IPS DF 6.9 (cell line): ENCODE results near the gene BRINP3.

Experiments used
- DNase-seq: peaks from one replicate; pipeline ENCODE4 v3.0.0-alpha.2; 2013; ENCODE audit warnings: low read depth, low spot score
- H3K27ac ChIP-seq: one replicate; pipeline ENCODE4 v1.5.1; 2013; ENCODE audit warnings: low read length, control low read depth
- H3K27me3 ChIP-seq: 2 replicates; pipeline ENCODE4 v1.6.1; 2013; ENCODE audit warnings: mild to moderate bottlenecking, low read length; ENCODE audit not compliant: control insufficient read depth, insufficient read depth
- H3K36me3 ChIP-seq: 2 replicates; pipeline ENCODE4 v1.6.1; 2013; ENCODE audit warnings: low read length; ENCODE audit not compliant: control insufficient read depth, insufficient read depth
- H3K4me1 ChIP-seq: 2 replicates; pipeline ENCODE4 v1.6.1; 2013; ENCODE audit warnings: low read length; ENCODE audit not compliant: control insufficient read depth, insufficient read depth
- H3K4me3 ChIP-seq: 2 replicates; pipeline ENCODE4 v1.5.1; 2013; ENCODE audit warnings: mild to moderate bottlenecking, low read length
- H3K9me3 ChIP-seq: 2 replicates; pipeline ENCODE4 v1.6.1; 2013; ENCODE audit warnings: low read length, inconsistent platforms; ENCODE audit not compliant: control insufficient read depth, insufficient read depth
- WGBS: extraction: QIAGEN DNeasy Blood & Tissue Kit; methylation state at CpG from one replicate; pipeline ENCODE4 v1.1.7; 2013; ENCODE audit warnings: mixed read lengths, missing lambda C conversion rate; ENCODE audit not compliant: insufficient read length, insufficient coverage; 5-methylcytosine and 5-hydroxymethylcytosine counted together

The BRINP3 gene

DNA sequence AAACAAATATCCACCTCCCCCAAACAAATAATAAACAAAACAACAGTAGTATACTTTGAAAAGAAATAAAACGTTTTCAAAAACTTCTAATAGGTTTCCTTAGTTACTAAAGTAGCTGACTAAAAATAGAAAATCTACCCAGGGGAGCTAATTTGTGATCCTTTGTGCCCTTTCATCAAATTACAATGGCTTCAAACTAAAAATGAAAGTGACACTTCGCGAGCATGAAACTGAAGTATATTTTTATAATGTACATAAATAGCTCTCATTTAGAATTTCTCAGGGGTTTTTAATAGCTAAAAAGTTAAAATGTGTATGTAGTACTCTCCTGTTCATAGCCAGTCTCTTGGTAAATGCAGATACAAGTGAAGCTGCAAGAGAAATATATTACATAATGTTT, 78.4 kb downstream of the BRINP3 start:
- DNase-seq = no peak
- Histone ChIP-seq H3K9me3 (no peaks in the 10 kb centered on the region), H3K27ac (no peak overlapping the region), H3K27me3 (no peaks in the 10 kb centered on the region), H3K36me3 (no peaks in the 10 kb centered on the region), H3K4me3 (no peak overlapping the region), H3K4me1 (no peaks in the 10 kb centered on the region)
- 100% methylated on average over 1 of the region's 3 CpGs for WGBS

DNA sequence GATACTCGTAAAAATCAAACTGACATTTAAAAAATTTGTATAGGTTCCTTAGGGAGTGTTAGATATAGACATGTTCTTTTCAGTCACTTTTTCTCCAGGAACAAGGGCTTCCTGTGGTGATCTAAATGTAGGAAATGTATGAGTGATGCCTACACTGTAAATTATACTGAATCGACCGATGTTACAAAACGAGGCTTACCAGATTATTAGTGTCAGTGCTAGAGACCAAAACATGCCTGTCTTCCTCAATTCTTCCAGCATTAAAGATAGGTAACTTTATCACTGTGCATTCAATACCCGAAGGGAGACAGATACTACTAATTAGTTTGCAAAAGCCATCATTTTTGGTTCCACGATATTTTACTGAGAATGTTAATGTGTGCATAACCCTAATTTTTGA, 86.1 kb downstream of the BRINP3 start:
- 100% methylated on average over 1 of the region's 6 CpGs for WGBS
- Histone ChIP-seq H3K4me1 (no peaks in the 10 kb centered on the region), H3K27ac (no peak overlapping the region), H3K4me3 (no peak overlapping the region), H3K36me3 (no peaks in the 10 kb centered on the region), H3K27me3 (no peaks in the 10 kb centered on the region), H3K9me3 (no peaks in the 10 kb centered on the region)
- no peak for DNase-seq

- Histone ChIP-seq H3K27ac (no peak overlapping the region), H3K4me1 (no peaks in the 10 kb centered on the region), H3K4me3 (no peak overlapping the region), H3K36me3 (no peaks in the 10 kb centered on the region), H3K9me3 (no peaks in the 10 kb centered on the region), H3K27me3 (no peaks in the 10 kb centered on the region)
- DNase-seq = no peak
- WGBS = no CpG with 5 or more reads among the region's 2 CpGs
Measured at GRCh38 chr1:190377991-190378390, 99.7 kb downstream of the BRINP3 start.

DNA sequence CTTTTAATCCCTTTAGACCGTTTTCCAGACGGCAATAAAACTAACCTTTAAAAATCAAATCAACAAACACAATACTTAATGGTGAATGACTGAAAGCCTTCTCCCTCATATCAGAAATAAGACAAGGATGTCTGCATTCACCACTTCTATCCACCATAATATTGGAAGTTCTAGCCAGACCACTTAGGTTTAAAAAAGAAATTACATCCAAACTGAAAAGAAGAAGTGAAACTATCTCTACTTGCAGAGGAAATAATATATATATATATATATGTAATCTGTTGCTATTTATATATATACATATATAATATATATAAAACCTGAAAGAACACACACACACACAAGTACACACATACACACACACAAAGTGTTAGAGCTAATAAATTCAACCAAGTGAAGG, 100.4 kb downstream of the BRINP3 start:
- H3K27ac ChIP-seq = no peak overlapping the region
- WGBS = 100% methylated on average over 2 of the region's 2 CpGs
- no peak overlapping the region for H3K4me3 ChIP-seq

DNA sequence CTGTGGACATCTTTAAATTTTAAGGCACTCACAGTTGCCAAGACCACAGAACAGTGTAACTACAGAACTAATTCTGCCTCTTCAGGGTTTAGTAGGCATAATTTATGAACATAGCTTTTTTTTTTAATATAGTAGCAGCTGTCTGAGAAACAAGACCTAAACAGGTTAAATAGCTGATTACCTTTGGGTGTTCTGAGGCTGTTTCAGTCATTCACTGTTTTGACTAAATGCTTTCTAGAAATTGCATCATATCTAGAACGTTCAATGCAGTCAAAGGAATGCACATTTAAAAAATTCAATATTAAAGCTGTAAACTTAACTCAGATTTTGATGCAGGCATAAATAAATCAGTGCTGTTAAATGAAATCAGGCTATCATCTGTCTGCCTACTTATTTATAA, 101.6 kb downstream of the BRINP3 start:
- Histone ChIP-seq H3K4me3 (no peak overlapping the region), H3K36me3 (no peaks in the 10 kb centered on the region), H3K9me3 (no peaks in the 10 kb centered on the region), H3K27ac (no peak overlapping the region), H3K4me1 (no peaks in the 10 kb centered on the region), H3K27me3 (no peaks in the 10 kb centered on the region)
- WGBS = no CpG with 5 or more reads among the region's 1 CpG
- DNase-seq = no peak

More for the DNA sequence above, 100.4 kb downstream of the BRINP3 start:
- no peak for DNase-seq
- Histone ChIP-seq H3K36me3 (no peaks in the 10 kb centered on the region), H3K9me3 (no peaks in the 10 kb centered on the region), H3K4me1 (no peaks in the 10 kb centered on the region), H3K27me3 (no peaks in the 10 kb centered on the region)

DNA sequence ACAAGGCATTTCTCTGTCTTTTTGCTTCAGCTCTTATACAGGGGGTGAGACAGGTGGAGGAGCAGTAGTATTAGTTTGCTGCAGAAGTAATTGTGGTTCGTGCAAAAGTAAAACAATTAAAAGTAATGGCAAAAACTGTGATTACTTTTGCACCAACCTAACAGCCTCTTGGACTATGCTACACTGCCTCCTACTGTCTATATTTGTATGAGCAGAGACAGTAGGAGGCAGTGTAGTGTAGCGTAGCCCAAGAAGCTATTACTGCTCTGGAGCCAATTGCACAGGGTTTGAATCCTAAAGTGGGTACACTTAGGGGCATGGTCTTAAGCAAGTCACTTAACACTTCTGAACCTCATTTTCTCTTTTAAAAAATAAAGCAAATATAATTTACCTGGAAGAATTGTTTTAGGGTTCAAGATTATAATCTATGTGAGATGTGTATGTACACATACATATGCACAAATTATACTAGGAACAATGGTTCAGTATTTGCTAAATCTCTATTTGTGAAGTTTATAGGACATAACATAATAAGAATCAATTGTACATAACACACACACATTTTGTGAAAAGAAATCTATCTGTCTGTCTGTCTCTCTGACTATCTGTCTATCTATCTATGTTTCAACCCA, 103.8 kb downstream of the BRINP3 start:
- Histone ChIP-seq H3K27me3 (no peaks in the 10 kb centered on the region), H3K4me1 (no peaks in the 10 kb centered on the region), H3K9me3 (no peaks in the 10 kb centered on the region), H3K4me3 (no peak overlapping the region), H3K36me3 (no peaks in the 10 kb centered on the region), H3K27ac (no peak overlapping the region)
- DNase-seq = peak; percentile 1
- WGBS = no CpG with 5 or more reads among the region's 2 CpGs

DNA sequence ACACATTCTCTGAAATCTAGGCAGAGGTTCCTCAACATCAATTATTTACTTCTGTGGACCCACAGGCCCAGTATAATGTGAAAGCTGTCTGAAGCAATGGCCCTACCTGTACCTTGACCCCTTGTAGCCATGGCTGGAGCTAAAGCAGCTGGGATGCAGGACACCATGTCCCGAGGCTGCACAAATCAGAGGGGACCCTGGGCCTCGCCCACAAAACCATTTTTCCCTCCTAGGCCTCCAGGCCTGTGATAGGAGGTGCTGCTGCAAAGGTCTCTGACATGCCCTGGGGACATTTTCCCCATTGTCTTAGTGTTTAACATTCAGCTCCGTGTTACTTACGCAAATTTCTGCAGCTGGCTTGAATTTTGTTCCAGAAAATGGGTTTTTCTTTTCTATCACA, 110.5 kb downstream of the BRINP3 start:
- Histone ChIP-seq H3K27me3 (no peaks in the 10 kb centered on the region), H3K27ac (no peak overlapping the region), H3K9me3 (no peaks in the 10 kb centered on the region), H3K4me1 (no peaks in the 10 kb centered on the region), H3K4me3 (no peak overlapping the region), H3K36me3 (no peaks in the 10 kb centered on the region)
- no CpG with 5 or more reads among the region's 4 CpGs for WGBS
- no peak for DNase-seq

- Histone ChIP-seq H3K36me3 (no peaks in the 10 kb centered on the region), H3K9me3 (no peaks in the 10 kb centered on the region), H3K27ac (no peak overlapping the region), H3K4me3 (no peak overlapping the region), H3K4me1 (no peaks in the 10 kb centered on the region), H3K27me3 (no peaks in the 10 kb centered on the region)
- no peak for DNase-seq
- no CpG with 5 or more reads among the region's 1 CpG for WGBS
Measured at GRCh38 chr1:190365283-190365682, 112.4 kb downstream of the BRINP3 start.

- Histone ChIP-seq H3K4me3 (no peak overlapping the region), H3K27ac (no peak overlapping the region), H3K4me1 (no peaks in the 10 kb centered on the region), H3K27me3 (no peaks in the 10 kb centered on the region), H3K9me3 (no peaks in the 10 kb centered on the region), H3K36me3 (no peaks in the 10 kb centered on the region)
- no CpG with 5 or more reads among the region's 3 CpGs for WGBS
- DNase-seq = no peak
Measured at GRCh38 chr1:190353538-190354101, 124.0 kb downstream of the BRINP3 start.

GRCh38 chr1:190344454-190344853, 133.2 kb downstream of the BRINP3 start:
- DNase-seq = no peak
- Histone ChIP-seq H3K4me3 (no peak overlapping the region), H3K9me3 (no peaks in the 10 kb centered on the region), H3K36me3 (no peaks in the 10 kb centered on the region), H3K27ac (no peak overlapping the region), H3K27me3 (no peaks in the 10 kb centered on the region), H3K4me1 (no peaks in the 10 kb centered on the region)

DNA sequence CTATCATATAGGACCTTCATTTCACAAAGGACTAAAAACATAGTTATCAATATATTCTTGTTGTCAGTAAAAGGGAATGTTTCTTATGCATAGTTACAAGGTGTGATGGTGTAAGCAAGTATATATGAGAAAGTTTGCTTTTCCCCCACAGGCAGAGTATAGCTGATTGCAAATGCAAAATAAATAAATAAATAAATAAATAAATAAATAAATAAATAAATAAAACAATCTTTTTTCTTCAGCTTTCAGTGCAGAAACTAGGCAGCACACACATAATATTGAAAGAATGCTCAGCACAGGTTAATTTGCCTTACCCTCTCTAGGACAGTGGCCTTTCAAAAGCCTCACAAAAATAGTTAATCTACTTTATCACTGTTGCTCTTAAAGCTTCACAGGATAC, 138.8 kb downstream of the BRINP3 start:
- Histone ChIP-seq H3K4me3 (no peak overlapping the region), H3K27ac (no peak overlapping the region), H3K4me1 (no peaks in the 10 kb centered on the region), H3K9me3 (no peaks in the 10 kb centered on the region), H3K36me3 (no peaks in the 10 kb centered on the region), H3K27me3 (no peaks in the 10 kb centered on the region)
- DNase-seq = no peak
